HG03108 (cell line): Measurements from ENCODE around the gene ADAP1.
A peak's percentile ranks its signal among the peaks of the same experiment; 100 is the strongest.
"Not testable (repeated sequence)": the region's sequence is repeated elsewhere in the genome, so short reads cannot be mapped to it uniquely, and the experiment has no call there.

Source experiments
- ATAC-seq: cut with Tn5 transposase; IDR thresholded peaks from one replicate; pipeline ENCODE4 v1.9.1; 2021; ENCODE audit warnings: moderate library complexity; ENCODE audit not compliant: unreplicated experiment

ADAP1 gene

DNA sequence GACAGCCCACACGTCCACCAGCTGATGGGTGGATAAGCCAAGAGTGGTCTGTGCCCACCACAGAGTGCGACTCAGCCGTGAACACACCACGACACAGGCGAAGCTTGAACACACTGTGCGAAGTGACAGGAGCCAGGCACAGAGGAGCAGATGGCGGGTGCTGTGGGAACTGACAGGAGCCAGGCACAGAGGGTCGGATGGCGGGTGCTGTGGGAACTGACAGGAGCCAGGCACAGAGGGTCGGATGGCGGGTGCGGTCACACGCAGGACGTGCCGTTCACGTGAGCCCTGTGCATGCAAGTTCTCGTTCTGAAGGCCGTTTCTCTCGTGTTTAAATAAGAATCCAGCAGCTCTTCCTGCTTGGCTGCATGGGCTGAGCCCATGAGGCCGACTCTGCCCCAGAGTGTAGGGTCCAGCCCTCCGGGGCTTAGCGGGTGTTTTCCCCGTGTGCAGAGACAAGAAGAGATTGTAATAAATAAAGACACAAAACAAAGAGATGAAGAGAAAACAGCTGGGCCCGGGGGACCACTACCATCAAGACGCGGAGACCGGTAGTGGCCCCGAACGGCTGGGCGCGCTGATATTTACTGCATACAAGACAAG is 5.9 kb upstream of the ADAP1 start:
- no peak for ATAC-seq

DNA sequence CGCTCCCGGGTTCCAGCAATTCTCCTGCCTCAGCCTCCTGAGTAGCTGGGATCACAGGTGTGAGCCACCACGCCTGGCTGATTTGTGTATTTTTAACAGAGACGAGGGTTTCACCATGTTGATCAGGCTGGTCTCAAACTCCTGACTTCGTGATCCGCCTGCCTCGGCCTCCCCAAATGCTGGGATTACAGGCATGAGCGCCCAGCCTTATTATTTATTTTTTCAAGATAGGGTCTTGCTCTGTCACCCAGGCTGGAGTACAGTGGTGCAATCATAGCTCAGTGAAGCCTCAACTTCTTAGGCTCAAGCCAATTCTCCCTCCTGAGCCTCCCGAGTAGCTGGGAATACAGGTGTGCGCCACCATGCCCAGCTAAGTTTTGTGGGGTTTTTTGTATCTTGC is 5.3 kb upstream of the ADAP1 start:
- not testable (repeated sequence) for ATAC-seq

DNA sequence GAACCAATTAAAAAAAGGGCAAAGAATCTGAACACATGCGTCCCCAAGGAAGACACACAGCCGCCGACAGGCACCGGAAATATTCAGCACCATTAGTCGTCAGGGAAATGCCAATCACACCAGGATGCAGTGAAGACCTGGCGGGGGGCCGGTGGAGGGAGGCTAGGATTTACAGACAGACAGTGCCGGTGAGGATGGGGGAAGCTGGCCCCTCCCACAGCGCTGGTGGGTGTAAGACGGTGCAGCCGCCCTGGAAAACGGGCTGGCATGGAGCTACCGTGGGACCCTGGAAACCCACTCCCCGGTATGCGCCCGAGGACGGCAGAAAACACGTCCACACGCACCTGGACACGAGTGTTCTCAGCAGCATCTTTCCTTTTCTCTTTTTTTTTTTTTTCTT is 4.8 kb upstream of the ADAP1 start:
- no peak for ATAC-seq

DNA sequence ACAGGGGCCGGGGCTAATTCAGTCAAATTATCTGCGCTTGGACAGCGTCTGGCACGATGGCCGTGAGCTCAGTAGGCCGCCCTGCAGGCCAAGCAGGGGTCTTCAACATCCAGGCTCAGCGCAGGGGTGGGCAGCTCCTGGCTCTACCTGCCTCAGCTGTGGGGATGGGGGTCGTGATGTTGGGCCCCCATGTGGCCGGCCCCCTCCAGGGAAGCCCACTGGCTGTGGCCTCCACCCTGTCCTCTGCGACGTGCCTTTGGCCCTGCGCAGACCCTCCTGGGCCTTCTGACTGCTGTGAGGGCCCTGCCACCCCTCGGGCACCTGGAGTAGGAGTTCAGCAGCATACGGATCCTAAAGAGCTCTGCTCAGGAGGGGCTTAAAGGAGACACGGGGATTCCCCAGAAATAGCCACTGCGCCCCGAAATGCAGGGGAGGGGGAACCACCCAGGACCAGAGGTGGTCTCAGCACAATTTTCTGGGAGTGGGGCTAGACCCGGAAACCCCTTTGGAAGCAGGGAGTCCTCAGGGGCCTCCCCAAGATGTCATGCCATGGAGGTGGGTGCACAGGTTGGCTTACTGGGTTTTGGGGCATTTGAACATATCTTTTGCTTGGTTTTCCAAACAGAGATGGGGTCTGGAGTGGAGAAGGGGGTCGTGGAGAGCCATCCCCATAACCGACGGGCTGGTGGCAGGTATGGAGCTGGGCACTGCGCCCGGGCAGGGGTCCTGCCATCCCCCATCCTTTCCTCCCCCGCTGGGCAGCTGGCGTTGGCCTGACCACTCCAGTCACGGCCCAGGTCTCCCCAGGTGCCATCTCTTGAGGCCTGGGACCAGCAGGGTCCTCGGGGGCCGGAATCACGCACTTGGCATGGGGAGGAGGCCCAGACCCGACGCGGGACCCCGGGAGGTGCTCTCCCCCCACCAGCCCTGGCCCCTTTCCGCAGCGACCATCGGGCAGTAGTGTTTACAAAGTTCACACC is 4.0 kb upstream of the ADAP1 start:
- ATAC-seq: no peak

DNA sequence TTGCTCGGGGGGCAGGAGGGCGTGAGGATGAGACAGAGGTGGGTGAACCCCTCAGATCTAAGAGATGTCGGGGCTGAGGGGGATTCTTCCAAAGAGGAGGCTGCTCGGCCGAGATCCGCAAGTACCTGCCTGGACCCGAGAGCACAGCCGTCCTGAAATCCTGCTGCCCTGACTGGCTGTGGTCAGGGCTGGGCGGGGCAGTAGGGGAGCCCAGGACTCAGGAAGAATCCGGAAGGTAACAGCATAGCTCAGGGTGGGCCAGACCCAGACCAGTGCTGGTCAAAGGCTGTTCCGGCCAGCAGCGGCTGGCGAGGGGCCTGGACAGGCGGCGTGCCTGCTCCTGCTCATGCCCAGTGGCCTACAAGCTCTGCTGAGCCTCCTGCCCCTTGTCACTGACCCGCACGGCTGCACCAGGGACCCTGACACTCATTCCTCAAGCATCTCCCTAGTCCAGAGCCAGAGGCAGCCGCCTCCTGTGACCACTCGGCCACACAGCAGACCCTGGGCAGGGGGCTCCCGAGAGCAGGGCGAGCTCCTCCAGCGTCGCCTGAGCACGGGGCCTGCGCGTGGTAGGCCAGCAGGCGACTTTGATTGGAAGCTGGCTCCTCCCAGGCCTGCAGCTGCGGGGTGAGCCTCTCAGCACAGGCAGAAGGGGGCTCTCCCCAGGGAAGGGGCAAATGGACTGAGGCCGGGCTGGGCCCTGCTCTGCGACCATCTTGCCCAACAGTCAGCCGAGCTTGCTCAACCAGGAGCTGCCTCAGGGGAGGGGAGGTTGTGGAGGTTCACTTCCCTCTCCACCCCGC is 3.1 kb upstream of the ADAP1 start:
- no peak for ATAC-seq

DNA sequence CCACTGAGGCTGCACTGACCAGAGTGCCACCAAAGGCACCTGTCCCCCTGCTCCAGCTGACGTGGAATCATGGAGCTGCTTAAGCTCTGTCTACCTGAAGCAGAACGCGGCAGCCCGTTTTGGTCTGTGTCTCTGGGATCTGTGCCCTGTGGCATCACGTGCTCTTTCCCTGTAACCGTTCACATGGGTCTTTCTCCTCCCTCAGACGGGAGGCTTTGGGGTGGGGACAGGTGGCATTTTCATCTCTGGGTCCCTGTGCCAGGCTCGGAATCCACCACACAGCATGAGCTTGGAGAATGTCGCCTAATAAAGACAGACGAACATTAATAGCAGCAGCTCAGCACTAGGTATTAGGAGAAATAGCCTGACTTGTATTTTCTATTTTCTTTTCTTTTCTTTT is 1.6 kb upstream of the ADAP1 start:
- ATAC-seq: no peak

DNA sequence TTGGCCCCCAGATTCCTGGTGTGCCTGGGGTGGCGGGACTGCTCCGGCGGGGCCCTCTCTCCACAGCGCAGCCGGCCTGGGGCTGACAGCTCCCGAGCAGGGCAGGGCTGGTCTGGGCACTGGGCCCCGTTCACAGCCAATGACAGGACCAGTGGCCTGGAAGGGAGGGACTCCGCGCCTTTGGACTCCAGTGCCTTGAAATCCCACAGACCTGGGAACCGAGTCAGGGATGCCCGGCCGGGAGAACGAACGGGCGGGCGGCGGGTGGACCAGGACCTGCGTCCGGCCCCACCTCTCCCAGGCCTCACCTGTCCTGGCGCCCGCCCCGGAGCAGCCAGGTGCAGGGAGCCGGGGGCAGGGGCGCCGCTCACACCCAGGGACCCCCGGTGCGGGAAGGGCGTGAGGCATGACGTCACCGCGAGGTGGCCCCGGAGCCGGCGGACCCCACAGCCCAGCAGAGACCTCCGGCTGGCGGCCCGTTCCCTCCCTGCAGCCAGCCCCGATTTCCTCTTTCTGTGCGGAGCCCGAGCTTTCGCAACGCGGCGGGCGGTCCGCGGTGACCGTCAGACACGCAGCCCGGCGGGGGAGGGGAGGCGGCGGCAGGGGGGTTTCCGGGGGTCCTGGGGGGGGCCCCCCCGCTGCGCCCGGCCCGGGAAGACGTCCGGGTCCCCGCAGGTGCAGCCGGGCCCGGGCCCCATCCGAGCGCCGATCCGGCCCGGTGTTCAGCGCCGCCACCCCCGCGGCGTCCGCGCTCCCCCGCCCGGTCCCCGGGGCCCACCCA is 743 bp downstream of the ADAP1 start:
- peak; percentile 7 for ATAC-seq

DNA sequence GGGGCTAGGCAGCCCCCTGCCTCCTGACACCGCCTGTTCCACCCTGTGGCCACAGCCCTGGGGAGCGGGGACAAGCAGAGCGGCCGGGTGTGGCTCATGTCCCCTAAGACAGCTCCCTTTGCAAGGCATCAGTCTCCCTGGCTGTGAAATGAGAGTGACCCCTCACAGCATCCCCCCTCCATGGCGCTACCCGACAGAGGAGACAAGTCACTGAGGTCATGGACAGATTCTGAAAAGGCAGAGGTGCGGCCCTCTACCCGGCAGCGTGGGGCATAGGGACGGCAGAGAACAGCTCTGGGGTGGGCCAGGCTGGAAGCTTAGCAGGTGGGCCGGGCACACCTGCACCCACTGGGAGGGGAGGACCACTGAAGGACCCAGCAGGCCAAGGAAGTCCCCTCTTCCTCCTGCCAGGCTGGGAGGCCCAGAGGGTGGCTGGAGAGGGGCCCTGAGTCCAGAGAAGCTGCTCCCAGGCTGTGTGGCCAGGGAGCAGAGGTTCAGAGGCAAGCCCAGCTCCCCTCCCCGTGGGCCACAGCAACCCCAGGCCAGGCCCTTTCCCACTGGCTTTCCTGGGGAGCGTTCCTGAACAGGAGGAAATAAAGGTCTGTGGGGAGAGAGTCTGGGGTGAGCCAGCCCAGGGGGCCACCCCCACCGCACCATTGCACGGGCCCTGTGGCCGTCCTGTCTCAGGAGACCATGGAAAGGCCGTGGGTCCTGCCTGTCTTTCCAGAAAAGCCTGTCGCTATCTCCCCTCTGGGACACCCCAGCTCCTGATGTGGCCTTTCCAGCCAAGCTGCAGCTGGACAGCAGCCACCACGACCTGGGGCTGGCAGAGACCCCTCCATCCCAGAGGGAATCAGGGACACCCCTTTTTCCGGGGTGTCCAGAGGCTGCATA is 1.7 kb downstream of the ADAP1 start:
- ATAC-seq: no peak

DNA sequence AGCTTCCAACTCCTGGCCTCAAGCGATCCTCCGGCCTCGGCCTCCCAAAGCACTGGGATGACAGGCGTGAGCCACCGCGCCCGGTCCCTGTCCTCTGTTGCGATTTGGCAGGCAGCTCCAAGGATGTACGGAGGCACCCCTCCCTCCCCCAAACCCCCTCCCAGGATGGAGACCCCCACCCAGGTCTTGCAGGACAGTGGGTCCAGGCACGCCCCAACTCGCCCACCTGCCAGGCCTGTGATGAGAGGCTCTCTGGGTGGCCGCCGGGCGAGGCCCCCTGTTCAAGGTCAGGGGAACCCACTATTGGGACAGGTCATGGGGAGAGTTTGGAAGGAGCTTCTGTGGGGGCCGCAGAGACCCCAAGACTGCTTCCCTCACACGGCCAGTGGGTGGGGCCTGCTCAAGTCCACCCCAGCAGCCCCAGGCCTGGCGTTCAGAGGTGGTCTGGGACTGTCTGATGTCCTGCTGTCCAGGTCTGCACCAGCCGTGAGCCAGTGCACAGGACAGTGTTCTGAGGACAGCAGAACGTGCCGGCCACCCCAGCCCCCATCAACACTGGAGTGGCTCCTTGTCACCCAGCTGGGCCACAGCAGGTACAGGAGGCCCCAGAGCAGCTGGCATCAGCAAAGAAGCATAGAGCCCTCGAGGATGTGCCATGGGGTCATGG is 2.5 kb downstream of the ADAP1 start:
- ATAC-seq: no peak

DNA sequence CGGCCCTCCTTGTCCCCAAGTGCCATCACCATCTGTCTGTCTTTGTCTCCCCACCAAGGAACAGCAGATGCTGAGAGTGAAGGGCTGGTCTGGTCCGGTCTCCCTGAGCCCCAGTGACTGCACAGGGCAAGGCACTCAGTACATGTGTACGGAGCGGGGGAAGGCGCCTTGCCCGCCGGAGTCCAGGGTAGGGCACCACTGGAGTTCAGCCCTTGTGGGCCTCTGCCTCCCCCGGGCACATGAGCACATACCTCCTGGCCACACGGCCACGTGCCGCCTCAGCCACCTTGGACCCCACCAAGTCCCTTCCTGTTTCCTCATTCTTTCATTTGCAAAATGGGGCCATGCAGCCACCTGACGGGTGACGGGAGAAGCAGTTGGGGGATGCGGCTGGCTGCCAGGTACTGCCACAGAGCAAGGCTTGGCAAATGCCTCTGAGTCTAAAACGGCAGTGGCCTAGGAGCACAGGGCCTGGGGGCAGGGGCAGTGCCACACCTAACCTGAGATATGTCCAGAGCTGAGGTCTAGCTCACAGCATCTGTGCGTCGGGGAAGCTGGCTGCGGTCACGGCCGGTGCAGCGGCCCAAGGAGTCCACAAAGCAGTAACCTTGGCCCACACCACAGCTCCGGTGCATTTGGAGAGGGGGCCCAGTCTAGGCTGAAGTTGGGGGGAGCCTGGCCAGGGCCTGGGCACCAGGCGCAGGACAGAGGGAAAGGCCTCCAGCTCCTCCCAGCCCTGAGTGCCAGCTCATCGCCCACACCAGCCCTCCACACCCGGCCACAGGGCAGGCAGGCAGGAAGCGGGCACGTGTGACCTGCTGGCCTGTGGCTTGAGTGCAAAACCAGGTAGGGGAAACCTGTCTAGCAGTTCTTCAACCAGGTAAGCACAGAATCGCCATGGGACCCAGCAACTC is 5.2 kb downstream of the ADAP1 start:
- ATAC-seq: no peak

DNA sequence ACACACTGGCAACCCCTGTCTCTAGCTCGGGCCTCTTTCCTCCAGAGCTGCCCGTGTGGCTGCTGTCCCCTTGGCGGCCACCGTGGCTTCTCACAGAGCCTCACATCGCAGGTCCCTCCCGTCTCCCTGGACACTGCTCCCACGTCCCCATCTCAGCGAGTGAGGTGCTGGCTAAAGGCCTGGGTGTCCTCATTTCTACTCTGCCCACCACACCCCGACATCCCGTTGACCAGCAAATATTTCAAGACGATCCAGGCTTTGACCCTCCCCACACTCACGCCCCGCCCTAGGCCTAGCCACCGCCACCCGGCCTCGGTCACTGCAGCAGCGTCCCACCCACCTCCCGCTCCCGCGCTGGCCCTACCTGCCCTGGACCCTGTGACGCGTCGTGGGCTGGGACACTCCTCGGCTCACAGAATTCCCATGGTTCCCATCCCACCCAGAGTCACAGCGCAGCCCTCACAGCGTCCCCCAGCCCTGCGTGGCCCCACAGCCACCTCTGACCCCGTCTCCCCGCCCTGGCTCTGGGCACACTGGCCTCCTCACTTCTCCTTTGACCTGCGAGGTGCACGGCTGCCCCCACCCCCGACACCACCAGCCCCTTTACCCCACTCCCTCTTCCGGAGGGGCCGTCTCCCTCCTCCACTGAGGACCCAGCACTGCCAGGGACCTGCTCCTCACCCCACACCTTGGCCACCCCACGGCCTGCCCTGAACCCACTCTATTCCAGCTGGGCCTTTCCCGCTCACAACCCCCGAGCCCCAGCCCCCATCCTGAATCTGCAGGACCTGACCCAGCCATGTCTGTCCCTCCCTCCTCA is 6.9 kb downstream of the ADAP1 start:
- no peak for ATAC-seq

DNA sequence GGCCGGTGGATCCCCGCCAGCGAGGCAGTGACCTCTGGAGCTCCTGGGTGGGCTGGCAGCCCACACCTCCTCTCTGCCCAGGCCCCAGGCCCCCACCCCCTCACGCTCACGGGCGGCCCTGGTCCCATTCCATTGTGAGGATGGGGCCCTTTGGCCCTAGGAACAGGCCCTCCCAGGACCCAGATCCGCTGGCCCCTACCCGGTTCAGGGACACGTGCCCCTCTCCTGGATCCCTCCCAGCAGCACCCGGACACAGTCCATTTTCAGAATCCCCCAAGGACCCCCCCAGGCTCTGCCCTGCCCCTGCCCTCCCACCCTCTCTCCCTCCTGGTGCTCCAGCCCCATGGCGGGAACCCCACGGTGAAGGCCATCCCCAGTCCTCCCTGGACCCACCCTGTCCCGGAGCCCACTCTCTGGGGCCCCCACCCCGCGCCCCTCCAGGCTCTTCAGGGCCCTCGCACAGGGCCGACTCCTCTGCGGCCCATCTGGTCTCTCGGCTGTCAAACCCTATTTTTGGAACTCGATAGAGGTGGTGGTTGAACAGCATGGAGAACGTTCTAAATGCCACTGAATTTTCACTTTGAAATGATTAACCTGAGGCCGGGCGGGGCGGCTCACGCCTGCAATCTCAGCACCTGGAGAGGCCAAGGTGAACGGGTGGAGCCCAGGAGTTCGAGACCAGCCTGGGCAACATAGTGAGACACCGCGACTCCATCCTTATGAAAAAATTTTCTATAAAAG is 8.1 kb downstream of the ADAP1 start:
- ATAC-seq: no peak

DNA sequence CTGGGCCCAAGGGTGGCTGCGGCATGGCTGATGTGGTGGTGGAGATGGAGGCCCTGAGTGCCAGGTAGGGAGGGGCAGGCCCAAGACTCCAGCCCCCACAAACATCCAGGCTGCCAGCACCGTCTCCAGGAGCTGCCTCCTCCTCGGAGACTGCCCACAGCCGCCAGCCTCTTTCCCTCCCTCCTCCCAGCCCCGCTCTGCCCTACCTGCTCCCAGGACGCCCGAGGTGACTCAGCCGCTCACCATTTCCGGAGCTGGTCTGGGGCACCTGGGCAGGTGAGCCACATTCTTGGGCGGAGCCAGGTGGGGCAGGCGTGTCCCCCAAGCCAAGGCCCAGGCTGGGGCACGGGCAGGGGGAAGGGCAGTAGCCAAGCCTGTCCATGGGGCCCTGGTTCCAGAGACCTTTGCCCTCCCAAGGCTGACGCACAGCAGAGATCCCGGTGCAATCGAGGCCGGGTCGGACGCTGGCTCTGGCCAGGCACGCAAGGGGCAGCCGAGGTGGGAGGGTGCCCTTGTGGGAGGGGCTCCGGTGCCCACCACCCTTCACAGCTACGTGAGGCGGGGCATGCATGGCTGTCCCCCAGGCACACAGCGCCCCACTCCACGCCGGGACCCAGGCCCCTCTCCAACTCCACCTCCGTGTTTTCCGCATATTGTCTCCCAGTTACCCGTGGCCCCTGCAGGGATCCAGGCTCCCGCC is 8.8 kb downstream of the ADAP1 start:
- ATAC-seq: no peak

DNA sequence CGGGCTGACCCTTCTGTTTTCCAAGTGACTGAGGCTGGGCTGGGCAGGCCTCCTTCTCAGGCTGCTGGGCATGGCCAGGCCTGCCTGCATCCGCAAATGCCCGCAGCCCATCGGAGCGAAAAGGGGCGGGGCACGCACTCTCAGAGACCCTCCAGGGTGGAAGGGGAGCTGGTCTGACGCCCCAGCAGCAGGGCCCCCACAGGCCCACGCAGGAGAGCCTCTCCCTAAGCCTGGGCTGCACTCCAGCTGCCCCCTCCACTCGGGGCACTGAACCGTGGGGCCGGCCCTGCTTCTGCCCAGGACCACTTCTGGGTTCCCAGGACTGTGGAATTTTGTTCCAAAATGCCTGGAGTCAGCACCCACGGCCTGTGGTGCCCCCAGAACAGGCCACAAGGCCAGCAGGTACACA is 9.3 kb downstream of the ADAP1 start:
- ATAC-seq: no peak

DNA sequence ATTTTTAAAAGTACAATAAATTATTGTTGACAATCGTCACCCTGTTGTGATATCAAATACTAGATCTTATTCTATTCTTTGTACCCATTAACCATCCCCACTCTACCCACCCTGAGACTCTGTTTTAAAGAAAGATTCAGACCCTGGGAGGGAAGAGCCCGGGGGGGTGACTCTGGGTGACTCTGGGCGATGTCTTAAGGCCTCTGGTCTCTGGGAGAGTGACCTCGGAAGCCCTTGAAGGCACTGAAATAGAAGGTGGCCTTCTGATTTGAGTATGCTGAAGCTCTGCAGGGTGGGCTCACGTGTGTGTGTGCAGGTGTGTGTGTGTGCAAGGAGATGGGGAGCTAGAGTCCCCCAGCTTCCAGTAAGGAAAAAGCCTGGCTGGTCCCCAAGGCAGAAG is 9.7 kb downstream of the ADAP1 start:
- no peak for ATAC-seq

DNA sequence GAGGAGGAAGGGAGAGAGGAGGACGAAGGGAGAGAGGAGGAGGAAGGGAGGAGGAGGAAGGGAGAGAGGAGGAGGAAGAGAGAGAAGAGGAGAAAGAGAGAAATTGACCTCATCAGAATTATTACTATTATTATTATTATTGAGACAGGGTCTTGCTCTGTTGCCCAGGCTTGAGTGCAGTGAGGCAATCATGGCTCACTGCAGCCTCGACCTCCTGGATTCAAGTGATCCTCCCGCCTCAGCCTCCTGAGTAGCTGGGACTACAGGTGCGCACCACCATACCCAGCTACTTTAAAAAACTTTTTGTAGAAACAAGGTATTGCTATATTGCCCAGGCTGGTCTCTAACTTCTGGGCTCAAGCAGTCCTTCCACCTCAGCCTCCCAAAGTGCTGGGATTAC is 10.7 kb downstream of the ADAP1 start:
- not testable (repeated sequence) for ATAC-seq
